GM23248 (cell line): ENCODE measurements around the gene SIK3.

ENCODE experiments used
- EZH2 ChIP-seq: fragments of 200-600 bp; sonication (generic); IDR thresholded peaks from 2 replicates; pipeline ENCODE4 v1.6.1; 2018; ENCODE audit warnings: antibody characterized with exemption, mild to moderate bottlenecking; ENCODE audit not compliant: insufficient read depth, poor library complexity, severe bottlenecking
- EZH2phosphoT487 ChIP-seq: fragments of 200-600 bp; sonication (generic); IDR thresholded peaks from 2 replicates; pipeline ENCODE4 v1.6.1; 2018; ENCODE audit warnings: antibody characterized with exemption, moderate library complexity, mild to moderate bottlenecking, low read depth; ENCODE audit not compliant: insufficient read depth

DNA sequence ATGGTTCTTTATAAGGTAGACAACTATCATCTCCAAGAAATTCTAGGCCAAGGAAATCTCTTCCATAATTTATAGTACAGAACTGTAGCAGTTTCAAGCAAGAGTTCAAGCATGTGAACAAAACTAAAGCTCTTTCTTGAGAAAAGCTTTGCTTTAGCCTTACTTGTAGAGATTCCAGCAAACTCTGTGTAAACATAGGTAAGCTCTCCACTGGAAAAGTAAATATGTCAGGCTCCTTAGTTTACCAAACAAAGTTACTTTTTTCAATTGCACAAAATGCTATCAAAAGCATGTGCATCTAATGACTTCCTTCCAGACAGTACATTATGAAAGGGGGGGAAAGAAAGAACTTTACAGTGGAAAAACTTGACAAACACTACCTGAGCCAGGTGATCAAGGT lies 125.0 kb downstream of the SIK3 start:
- no peak for TF ChIP-seq EZH2
- TF ChIP-seq EZH2phosphoT487, result no peak
